Neural progenitor cell (in vitro differentiated cells): ENCODE results near the gene UBXN7.

Experiments
- EZH2 ChIP-seq: fragments of 200-600 bp; sonication (generic); IDR thresholded peaks from 2 replicates; pipeline ENCODE4 v1.6.1; 2017; ENCODE audit warnings: antibody characterized with exemption, mild to moderate bottlenecking, moderate library complexity
- EZH2phosphoT487 ChIP-seq: fragments of 200-600 bp; sonication (generic); IDR thresholded peaks from 2 replicates; pipeline ENCODE4 v1.6.1; 2017; ENCODE audit warnings: antibody characterized with exemption
- TF ChIP-seq, protein P1 (sequence below): fragments of 200-600 bp; sonication (generic); IDR thresholded peaks from 2 replicates; pipeline ENCODE4 v1.5.1; 2017; ENCODE audit warnings: antibody characterized with exemption, mild to moderate bottlenecking

DNA sequence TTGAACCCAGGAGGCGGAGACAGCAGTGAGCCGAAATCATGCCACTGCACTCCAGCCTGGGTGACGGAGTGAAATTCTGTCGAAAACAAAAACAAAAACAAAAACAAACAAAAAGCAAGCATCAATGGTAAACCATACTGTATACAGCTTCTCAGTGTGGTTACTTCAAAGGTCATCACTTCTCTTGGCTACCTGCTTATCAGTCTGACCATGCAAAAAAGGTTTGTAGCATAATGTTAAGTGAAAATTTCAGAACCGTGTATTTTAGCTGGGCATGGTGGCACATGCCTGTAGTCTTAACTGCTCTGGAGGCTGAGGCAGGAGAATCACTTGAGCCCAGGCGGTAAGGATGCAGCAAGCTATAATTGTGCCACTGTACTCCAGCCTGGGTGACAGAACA is 4.2 kb downstream of the UBXN7 start:
- TF ChIP-seq, protein P1, sequence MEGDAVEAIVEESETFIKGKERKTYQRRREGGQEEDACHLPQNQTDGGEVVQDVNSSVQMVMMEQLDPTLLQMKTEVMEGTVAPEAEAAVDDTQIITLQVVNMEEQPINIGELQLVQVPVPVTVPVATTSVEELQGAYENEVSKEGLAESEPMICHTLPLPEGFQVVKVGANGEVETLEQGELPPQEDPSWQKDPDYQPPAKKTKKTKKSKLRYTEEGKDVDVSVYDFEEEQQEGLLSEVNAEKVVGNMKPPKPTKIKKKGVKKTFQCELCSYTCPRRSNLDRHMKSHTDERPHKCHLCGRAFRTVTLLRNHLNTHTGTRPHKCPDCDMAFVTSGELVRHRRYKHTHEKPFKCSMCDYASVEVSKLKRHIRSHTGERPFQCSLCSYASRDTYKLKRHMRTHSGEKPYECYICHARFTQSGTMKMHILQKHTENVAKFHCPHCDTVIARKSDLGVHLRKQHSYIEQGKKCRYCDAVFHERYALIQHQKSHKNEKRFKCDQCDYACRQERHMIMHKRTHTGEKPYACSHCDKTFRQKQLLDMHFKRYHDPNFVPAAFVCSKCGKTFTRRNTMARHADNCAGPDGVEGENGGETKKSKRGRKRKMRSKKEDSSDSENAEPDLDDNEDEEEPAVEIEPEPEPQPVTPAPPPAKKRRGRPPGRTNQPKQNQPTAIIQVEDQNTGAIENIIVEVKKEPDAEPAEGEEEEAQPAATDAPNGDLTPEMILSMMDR = no peak
- TF ChIP-seq EZH2 (no peak), EZH2phosphoT487 (no peak)
